Immature natural killer cell (primary cell): Measurements from ENCODE around the gene UEVLD. TPM values are rescaled to one million over a fixed set of nuclear protein-coding genes. Genes with fewer than 3 reads are reported as not detected.

ENCODE experiments used
- DNase-seq, 3 donors: peaks; one replicate each; pipeline ENCODE4 v3.0.0; 2022; ENCODE audit warnings: mixed read lengths in 1 of 3
- H3K27ac Mint-ChIP-seq, 6 donors: one replicate each; pipeline ENCODE4 v1.8.0; 2020; ENCODE audit warnings: mixed read lengths in 6 of 6, mild to moderate bottlenecking in 5 of 6, inconsistent platforms in 4 of 6, moderate library complexity in 3 of 6
- H3K27me3 Mint-ChIP-seq, 3 donors: one replicate each; pipeline ENCODE4 v1.8.0; 2020 to 2021; ENCODE audit warnings: low read depth in 3 of 3, mild to moderate bottlenecking in 3 of 3, mixed read lengths in 3 of 3, moderate library complexity in 3 of 3, inconsistent platforms in 1 of 3
- H3K36me3 Mint-ChIP-seq, 3 donors: one replicate each; pipeline ENCODE4 v1.8.0; 2020; ENCODE audit warnings: mixed read lengths in 3 of 3, inconsistent platforms in 2 of 3, mild to moderate bottlenecking in 2 of 3
- H3K4me1 Mint-ChIP-seq, 2 donors: one replicate each; pipeline ENCODE4 v1.8.0; 2020; ENCODE audit warnings: inconsistent platforms in 2 of 2, mild to moderate bottlenecking in 2 of 2, mixed read lengths in 2 of 2, moderate library complexity in 1 of 2
- H3K4me3 Mint-ChIP-seq, 5 donors: one replicate each; pipeline ENCODE4 v1.8.0; 2020; ENCODE audit warnings: mild to moderate bottlenecking in 5 of 5, mixed read lengths in 5 of 5, inconsistent platforms in 3 of 5, moderate library complexity in 3 of 5
- H3K9me3 Mint-ChIP-seq, 6 donors: one replicate each; pipeline ENCODE4 v1.8.0; 2020; ENCODE audit warnings: mild to moderate bottlenecking in 6 of 6, mixed read lengths in 6 of 6, inconsistent platforms in 4 of 6, moderate library complexity in 3 of 6
- polyA plus RNA-seq, 3 donors: library from polyadenylated mRNA; unstranded; fragments of 300-500 nt; fragmentation: Illumina TruSeq; gene quantifications; one replicate each; pipeline ENCODE4 v1.2.3, GENCODE V29; 2021

The UEVLD gene
- polyA plus RNA-seq, 3 donors from 2014 or later, result 18.1 to 22.4 (median 20.7) TPM

DNA sequence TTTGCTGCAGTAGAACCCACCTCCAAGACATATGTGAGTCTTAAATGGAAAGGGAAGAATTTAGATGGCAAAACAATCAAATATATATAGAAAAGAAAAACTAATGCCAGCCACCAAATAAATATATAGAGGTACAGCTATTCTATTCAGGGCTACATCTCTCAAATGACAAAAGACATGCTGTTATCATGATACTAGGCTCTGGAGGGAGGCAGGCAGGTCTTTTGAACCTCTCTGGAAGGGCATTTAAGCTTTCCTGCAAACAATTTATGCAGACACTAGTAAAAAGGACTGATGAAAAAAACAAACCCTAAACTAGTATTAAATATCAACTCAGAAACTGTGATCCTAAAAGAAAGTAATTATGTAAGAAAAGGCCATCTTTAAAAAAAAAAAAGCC is 24.4 kb downstream of the UEVLD start:
- H3K9me3 Mint-ChIP-seq, result no peaks in the 10 kb centered on the region
- no peak overlapping the region for H3K4me3 Mint-ChIP-seq
- no peaks in the 10 kb centered on the region for H3K27me3 Mint-ChIP-seq
- H3K36me3 Mint-ChIP-seq, result peaks cover 5 to 19% (median 16%) of the 10 kb centered on the region in 3 donors
- no peaks in the 10 kb centered on the region for H3K4me1 Mint-ChIP-seq
- peak overlapping the region in 1 of 6 donors; percentile 47 for H3K27ac Mint-ChIP-seq
- DNase-seq, result no peak

- Mint-ChIP-seq H3K36me3 (peaks cover 3 to 19% (median 16%) of the 10 kb centered on the region in 3 donors), H3K4me1 (no peaks in the 10 kb centered on the region), H3K4me3 (no peak overlapping the region), H3K9me3 (no peaks in the 10 kb centered on the region), H3K27ac (no peak overlapping the region), H3K27me3 (no peaks in the 10 kb centered on the region)
- no peak for DNase-seq
Measured at GRCh38 chr11:18563090-18563730, 25.3 kb downstream of the UEVLD start.

DNA sequence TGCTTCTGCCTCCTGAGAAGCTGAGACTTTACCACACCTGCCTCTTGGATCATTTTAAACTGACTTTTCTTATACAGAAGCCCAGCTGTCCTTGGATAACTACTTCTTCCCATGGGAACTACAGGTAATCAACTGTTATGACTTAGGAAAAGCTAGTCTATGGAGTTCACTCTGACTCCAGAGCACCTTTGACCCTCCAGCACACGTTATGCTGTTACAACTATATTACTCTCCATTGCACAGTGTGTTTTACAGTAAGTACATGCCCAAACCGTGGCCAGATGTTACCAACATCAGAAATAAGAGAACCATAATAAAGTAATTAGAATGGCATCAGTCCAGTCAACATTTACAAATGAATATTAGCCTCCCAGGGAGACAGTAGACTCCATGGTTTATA is 40.5 kb downstream of the UEVLD start:
- H3K36me3 Mint-ChIP-seq, result peaks cover 3 to 27% (median 8%) of the 10 kb centered on the region in 3 donors
- DNase-seq, result no peak
- H3K9me3 Mint-ChIP-seq, result no peaks in the 10 kb centered on the region
- peaks cover 0 to 2% of the 10 kb centered on the region in 2 donors for H3K4me1 Mint-ChIP-seq
- peak overlapping the region in 2 of 6 donors; percentile 63 to 66 for H3K27ac Mint-ChIP-seq
- H3K27me3 Mint-ChIP-seq, result no peaks in the 10 kb centered on the region
- H3K4me3 Mint-ChIP-seq, result no peak overlapping the region

DNA sequence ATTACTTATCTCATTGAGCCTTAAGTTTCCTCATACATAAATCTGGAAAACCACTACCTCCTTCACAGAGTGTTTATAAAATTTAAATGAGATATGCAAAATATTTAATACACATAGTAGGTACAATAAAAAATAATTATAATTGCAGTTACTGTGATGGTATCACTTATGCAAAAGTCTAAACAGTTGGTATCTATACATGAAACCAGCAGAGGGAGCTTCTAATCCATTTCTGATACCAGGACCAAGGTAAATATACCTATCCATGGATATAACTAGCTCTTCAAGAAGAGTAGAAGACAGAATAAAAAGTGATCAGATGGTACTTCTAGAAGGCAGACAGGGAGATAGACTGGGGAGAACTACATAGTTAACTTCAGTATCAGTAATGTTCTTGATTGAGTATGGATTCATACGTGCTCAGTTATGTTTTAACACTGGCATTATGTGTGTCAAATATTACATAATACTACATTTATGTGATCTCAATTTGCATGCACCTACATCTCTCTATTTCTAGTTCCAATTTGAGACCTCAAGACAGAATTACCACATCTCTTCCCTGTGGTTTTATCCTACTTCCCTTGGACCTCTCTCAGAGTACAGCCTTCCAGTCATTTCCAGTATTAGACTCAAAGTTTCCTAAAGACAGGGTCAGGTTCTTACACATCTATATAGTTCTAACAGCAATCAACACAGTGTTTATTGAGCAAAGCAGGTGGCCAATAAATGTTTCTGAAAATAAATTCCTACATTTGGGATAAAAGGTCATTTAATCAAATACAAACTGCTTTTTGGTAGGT is 48.1 kb downstream of the UEVLD start:
- Mint-ChIP-seq H3K27ac (peak overlapping the region in 4 of 6 donors; percentile 2 to 50 (median 28)), H3K27me3 (no peaks in the 10 kb centered on the region), H3K36me3 (peaks cover 0 to 15% (median 8%) of the 10 kb centered on the region in 3 donors), H3K4me3 (no peak overlapping the region), H3K9me3 (no peaks in the 10 kb centered on the region), H3K4me1 (no peaks in the 10 kb centered on the region)
- peak; percentile 15 to 42 (median 28) for DNase-seq

GRCh38 chr11:18536209-18536608 is 52.3 kb downstream of the UEVLD start:
- Mint-ChIP-seq H3K36me3 (peaks cover 4 to 16% (median 5%) of the 10 kb centered on the region in 3 donors), H3K9me3 (no peaks in the 10 kb centered on the region), H3K27ac (no peak overlapping the region), H3K4me1 (no peaks in the 10 kb centered on the region), H3K27me3 (no peaks in the 10 kb centered on the region), H3K4me3 (no peak overlapping the region)
- no peak for DNase-seq

DNA sequence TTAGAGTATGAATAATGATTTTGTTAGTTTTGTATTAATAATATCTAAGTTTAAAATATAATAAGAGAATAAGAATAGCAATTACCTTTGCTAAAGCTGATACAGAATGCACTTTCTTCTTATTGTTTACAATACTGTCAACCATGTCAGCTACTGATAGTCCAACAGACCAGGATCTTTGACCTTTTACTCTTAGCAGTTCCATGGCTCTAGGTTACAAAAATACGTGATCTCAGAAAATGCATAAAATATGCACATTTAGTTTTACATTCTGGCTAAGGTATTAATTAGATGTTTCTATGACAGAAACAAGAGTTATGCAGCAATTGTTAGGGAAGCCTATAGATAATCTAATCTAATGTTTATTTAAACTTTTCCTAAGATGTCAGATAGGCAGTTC is 54.3 kb downstream of the UEVLD start:
- no peak for DNase-seq
- H3K4me3 Mint-ChIP-seq, result no peak overlapping the region
- peaks cover 4 to 19% (median 5%) of the 10 kb centered on the region in 3 donors for H3K36me3 Mint-ChIP-seq
- no peak overlapping the region for H3K27ac Mint-ChIP-seq
- no peaks in the 10 kb centered on the region for H3K4me1 Mint-ChIP-seq
- H3K27me3 Mint-ChIP-seq, result peaks cover 0 to 2% (median 0%) of the 10 kb centered on the region in 3 donors
- H3K9me3 Mint-ChIP-seq, result no peaks in the 10 kb centered on the region

DNA sequence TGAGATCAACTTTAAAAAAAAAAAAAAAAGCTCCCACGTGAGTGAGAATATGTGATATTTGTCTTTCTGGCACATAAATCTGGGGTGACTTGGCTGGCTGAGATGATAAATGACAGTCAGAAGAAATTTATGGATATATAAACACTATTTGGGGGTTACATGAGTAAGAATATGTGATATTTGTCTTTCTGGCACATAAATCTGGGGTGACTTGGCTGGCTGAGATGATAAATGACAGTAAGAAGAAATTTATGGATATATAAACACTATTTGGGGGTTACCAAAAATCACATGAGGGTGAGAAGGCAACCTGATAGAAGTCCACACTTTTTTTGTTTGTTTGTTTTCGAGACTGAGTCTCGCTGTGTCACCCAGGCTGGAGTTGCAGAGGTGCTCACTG is 55.2 kb downstream of the UEVLD start:
- no peak for DNase-seq
- Mint-ChIP-seq H3K36me3 (peaks cover 4 to 19% (median 5%) of the 10 kb centered on the region in 3 donors), H3K4me3 (no peak overlapping the region), H3K4me1 (no peaks in the 10 kb centered on the region), H3K9me3 (no peaks in the 10 kb centered on the region), H3K27me3 (peaks cover 0 to 8% (median 0%) of the 10 kb centered on the region in 3 donors), H3K27ac (peak overlapping the region in 2 of 6 donors; percentile 24 to 46)

DNA sequence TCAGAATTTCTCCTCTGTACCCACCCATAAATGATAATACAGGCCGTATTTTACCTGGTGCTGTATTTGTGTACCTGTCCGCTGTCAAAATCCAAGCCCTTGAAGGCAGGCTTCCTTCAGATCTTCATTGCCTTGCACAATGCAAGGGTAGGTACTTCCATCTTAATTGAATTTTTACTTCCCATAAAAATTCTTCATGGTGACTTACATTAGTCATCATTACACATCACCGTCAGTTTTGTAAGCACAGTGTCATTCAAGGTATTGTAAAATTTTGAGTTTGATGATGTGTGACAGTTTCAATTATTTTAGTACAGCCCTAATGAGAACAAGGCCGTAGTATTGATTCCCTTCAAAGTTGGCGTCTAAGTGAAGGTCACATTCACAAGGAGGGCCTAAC is 61.0 kb downstream of the UEVLD start:
- DNase-seq, result peak in 1 of 3 donors; percentile 2
- Mint-ChIP-seq H3K27me3 (peaks cover 14 to 32% (median 15%) of the 10 kb centered on the region in 3 donors), H3K36me3 (peaks cover 0 to 23% (median 0%) of the 10 kb centered on the region in 3 donors), H3K4me1 (peaks cover 33 to 49% of the 10 kb centered on the region in 2 donors), H3K27ac (peak overlapping the region; percentile 99 to 100 (median 100)), H3K4me3 (peak overlapping the region; percentile 97 to 100 (median 99)), H3K9me3 (no peaks in the 10 kb centered on the region)

DNA sequence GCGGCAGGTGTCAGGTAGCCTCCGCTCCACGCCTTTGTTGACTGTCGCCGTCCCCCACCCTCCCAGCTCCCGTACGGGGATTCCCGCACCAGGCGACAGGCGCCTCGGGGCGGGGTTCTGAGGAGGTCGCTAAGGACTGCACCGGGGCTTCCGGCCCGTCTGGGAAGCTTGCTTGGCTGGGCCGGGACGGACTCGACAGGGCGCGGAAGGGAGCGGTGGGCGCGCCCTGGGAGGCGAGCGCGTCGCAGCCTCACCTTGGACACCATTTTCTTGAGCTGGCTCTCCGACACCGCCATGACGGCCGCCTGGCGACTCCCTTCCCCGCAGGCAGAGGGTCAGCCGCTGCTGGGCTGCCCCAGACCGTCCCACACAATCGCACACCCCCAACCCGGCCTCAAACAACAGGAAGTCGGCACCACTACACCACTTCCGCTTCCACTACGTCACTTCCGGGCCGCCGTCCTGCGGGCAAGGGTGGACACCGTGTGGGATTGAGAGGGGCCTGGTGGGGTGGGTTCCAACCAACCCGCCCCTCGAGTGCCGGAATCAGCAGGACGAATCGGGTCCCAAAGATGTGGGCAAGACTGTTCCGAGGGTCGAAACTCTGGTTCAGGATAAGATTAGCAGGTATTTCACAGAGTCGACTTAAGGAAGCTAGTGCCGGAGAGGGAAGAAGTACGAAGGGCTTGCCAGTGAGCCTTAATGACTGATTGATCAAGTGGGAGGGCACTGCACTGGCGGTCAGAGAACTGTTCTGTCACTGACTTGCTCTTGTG is 61.8 kb downstream of the UEVLD start, which contains the start of gene TSG101:
Gene TSG101 (minus strand): TSS at position 422 of the 776 bp plus-strand sequence. CDS start 126 bp downstream, at position 296.
- peaks cover 0 to 24% (median 0%) of the 10 kb centered on the region in 3 donors for H3K36me3 Mint-ChIP-seq
- peak within 1 kb of the TSS; percentile 99 to 100 (median 100) for H3K27ac Mint-ChIP-seq
- peaks cover 41 to 57% of the 10 kb centered on the region in 2 donors for H3K4me1 Mint-ChIP-seq
- peaks cover 14 to 35% (median 15%) of the 10 kb centered on the region in 3 donors for H3K27me3 Mint-ChIP-seq
- H3K9me3 Mint-ChIP-seq, result no peaks in the 10 kb centered on the region
- H3K4me3 Mint-ChIP-seq, result peak within 1 kb of the TSS; percentile 97 to 100 (median 99)
- DNase-seq, result peak; percentile 97 to 98 (median 98)

DNA sequence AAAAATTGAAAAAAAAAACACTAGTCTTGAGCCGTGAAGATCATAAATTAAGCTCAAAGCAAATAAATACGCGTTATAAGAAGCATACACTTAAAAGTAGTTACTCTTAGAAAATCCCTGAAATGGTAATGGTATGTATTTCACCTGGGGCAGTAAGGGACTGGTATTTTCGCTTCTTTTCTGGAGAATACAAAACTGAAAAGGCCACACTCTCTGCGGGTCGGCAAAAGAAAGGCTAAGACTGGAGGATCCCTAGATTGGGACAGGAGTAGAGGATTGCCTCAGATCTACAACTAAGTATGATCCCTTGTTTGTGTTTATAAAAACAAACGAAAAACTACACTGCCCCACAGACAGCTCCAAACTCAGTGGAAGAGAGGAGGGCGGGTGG is 62.4 kb downstream of the UEVLD start:
- no peaks in the 10 kb centered on the region for H3K9me3 Mint-ChIP-seq
- H3K27ac Mint-ChIP-seq, result peak overlapping the region; percentile 99 to 100 (median 100)
- no peak for DNase-seq
- H3K4me3 Mint-ChIP-seq, result peak overlapping the region; percentile 97 to 100 (median 99)
- peaks cover 0 to 18% (median 0%) of the 10 kb centered on the region in 3 donors for H3K36me3 Mint-ChIP-seq
- H3K4me1 Mint-ChIP-seq, result peaks cover 42 to 58% of the 10 kb centered on the region in 2 donors
- H3K27me3 Mint-ChIP-seq, result peaks cover 14 to 35% (median 15%) of the 10 kb centered on the region in 3 donors

- Mint-ChIP-seq H3K4me3 (peak overlapping the region in 2 of 5 donors; percentile 12 to 27), H3K36me3 (peaks cover 0 to 16% (median 0%) of the 10 kb centered on the region in 3 donors), H3K27me3 (peaks cover 14 to 33% (median 15%) of the 10 kb centered on the region in 3 donors), H3K9me3 (no peaks in the 10 kb centered on the region), H3K4me1 (peaks cover 51 to 76% of the 10 kb centered on the region in 2 donors), H3K27ac (peak overlapping the region; percentile 8 to 87 (median 74))
- DNase-seq, result no peak
Measured at GRCh38 chr11:18524248-18524647, 64.3 kb downstream of the UEVLD start.

DNA sequence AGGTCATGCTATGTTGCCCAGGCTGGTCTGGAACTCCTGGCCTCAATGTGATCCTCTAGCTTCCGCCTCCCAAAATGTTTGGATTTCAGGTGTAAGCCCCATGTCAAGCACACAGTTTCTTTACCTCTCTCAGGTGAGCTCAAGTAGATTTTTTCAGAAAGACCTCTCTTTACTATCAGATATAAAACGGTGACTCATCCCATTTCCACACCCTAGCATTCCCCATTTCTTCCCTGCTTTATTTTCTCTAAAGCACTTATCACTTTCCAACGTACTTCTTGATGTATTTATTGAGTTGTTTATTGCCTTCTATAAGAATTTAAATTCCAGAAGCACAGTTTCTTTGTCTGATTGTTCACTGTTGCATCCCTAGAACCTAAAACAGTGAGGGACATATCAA is 65.5 kb downstream of the UEVLD start:
- peak overlapping the region in 5 of 6 donors; percentile 32 to 72 (median 44) for H3K27ac Mint-ChIP-seq
- H3K4me3 Mint-ChIP-seq, result peak overlapping the region in 1 of 5 donors; percentile 18

GRCh38 chr11:18522388-18522787 is 66.1 kb downstream of the UEVLD start:
- Mint-ChIP-seq H3K36me3 (peaks cover 0 to 24% (median 0%) of the 10 kb centered on the region in 3 donors), H3K9me3 (no peaks in the 10 kb centered on the region), H3K4me1 (peaks cover 47 to 79% of the 10 kb centered on the region in 2 donors), H3K27me3 (peaks cover 12 to 22% (median 13%) of the 10 kb centered on the region in 3 donors), H3K4me3 (no peak overlapping the region), H3K27ac (peak overlapping the region; percentile 32 to 72 (median 53))
- DNase-seq, result no peak

More for the DNA sequence above, 65.5 kb downstream of the UEVLD start:
- Mint-ChIP-seq H3K4me1 (peaks cover 53 to 81% of the 10 kb centered on the region in 2 donors), H3K27me3 (peaks cover 14 to 27% (median 15%) of the 10 kb centered on the region in 3 donors), H3K36me3 (peaks cover 0 to 23% (median 0%) of the 10 kb centered on the region in 3 donors), H3K9me3 (no peaks in the 10 kb centered on the region)
- DNase-seq, result no peak
